ENCODE measurements around the gene AOX1.
"Not testable (repeated sequence)": the region's sequence is repeated elsewhere in the genome, so short reads cannot be mapped to it uniquely, and the experiment has no call there.

AOX1 gene

GRCh38 chr2:200631287-200631686, 45.5 kb downstream of the AOX1 start:
- DNase-seq, result no peak

- no peak for DNase-seq
Measured at GRCh38 chr2:200634231-200634964, 48.6 kb downstream of the AOX1 start.

- no peak for DNase-seq
Measured at GRCh38 chr2:200635251-200635650, 49.4 kb downstream of the AOX1 start.

- DNase-seq, result no peak
Measured at GRCh38 chr2:200637901-200638300, 52.1 kb downstream of the AOX1 start.

- DNase-seq, result no peak
Measured at GRCh38 chr2:200640176-200640575, 54.4 kb downstream of the AOX1 start.

- no peak for DNase-seq
Measured at GRCh38 chr2:200640901-200641300, 55.1 kb downstream of the AOX1 start.

GRCh38 chr2:200648518-200649281, 62.9 kb downstream of the AOX1 start:
- DNase-seq, result not testable (repeated sequence)

- DNase-seq, result no peak
Measured at GRCh38 chr2:200649724-200650123, 63.9 kb downstream of the AOX1 start.

GRCh38 chr2:200650195-200650594, 64.4 kb downstream of the AOX1 start:
- no peak for DNase-seq

GRCh38 chr2:200652158-200652557, 66.3 kb downstream of the AOX1 start:
- DNase-seq, result no peak

- DNase-seq, result no peak
Measured at GRCh38 chr2:200653021-200653420, 67.2 kb downstream of the AOX1 start.

- DNase-seq, result no peak
Measured at GRCh38 chr2:200654823-200655222, 69.0 kb downstream of the AOX1 start.

GRCh38 chr2:200655918-200656580, 70.2 kb downstream of the AOX1 start:
- DNase-seq, result no peak

GRCh38 chr2:200658278-200658864, 72.6 kb downstream of the AOX1 start:
- peak; percentile 9 for DNase-seq

GRCh38 chr2:200659410-200659809, 73.6 kb downstream of the AOX1 start:
- DNase-seq, result no peak

GRCh38 chr2:200661477-200661876, 75.7 kb downstream of the AOX1 start:
- no peak for DNase-seq

- DNase-seq, result peak; percentile 80
Measured at GRCh38 chr2:200662727-200663126, 76.9 kb downstream of the AOX1 start.

GRCh38 chr2:200664770-200665494, 79.1 kb downstream of the AOX1 start:
- DNase-seq, result no peak

GRCh38 chr2:200665626-200666453, 80.0 kb downstream of the AOX1 start:
- DNase-seq, result no peak

GRCh38 chr2:200667413-200667812, 81.6 kb downstream of the AOX1 start:
- no peak for DNase-seq

- DNase-seq, result no peak
Measured at GRCh38 chr2:200668478-200668877, 82.7 kb downstream of the AOX1 start.

- no peak for DNase-seq
Measured at GRCh38 chr2:200669308-200669707, 83.5 kb downstream of the AOX1 start.
